ENCODE data around the gene METTL15. TPM values are rescaled to one million over a fixed set of nuclear protein-coding genes. Genes with fewer than 3 reads are reported as not detected.

METTL15 gene
- total RNA-seq, 1 experiment from 2014 or later = 9.1 TPM

GRCh38 chr11:28298209-28298608, 190.0 kb downstream of the METTL15 start:
- H3K27me3 ChIP-seq (ENCODE audit: insufficient read depth, low read length) = no peaks in the 10 kb centered on the region
- peaks cover 2% of the 10 kb centered on the region; the same call in 1 of the 2 replicates for H3K79me2 ChIP-seq (ENCODE audit: insufficient read depth, low read length)
- H3K14ac ChIP-seq (ENCODE audit: insufficient read depth, low read length) = no peak overlapping the region
- no peaks in the 10 kb centered on the region for H3K4me1 ChIP-seq (ENCODE audit: insufficient read depth, low read length)
- no peak overlapping the region for H4K91ac ChIP-seq (ENCODE audit: insufficient read length, low read depth, low read length)
- H3K23ac ChIP-seq (ENCODE audit: insufficient read length, low read depth, low read length) = no peak overlapping the region
- no peak overlapping the region for H3K56ac ChIP-seq (ENCODE audit: insufficient read length, low read depth, low read length)
- H3K27me3 Mint-ChIP-seq (ENCODE audit: low read depth) = no peaks in the 10 kb centered on the region
- H3T11ph ChIP-seq (ENCODE audit: low read length) = no peak overlapping the region
- no peak overlapping the region for H3K9ac ChIP-seq (ENCODE audit: extremely low read depth, insufficient read length, low read length)
- H3K9me3 ChIP-seq (ENCODE audit: control insufficient read depth, low read depth, low read length) = no peaks in the 10 kb centered on the region
- no peak overlapping the region for H3K27ac ChIP-seq (ENCODE audit: insufficient read length, low read depth, low read length)
- no CpG with 5 or more reads among the region's 3 CpGs for WGBS (ENCODE audit: extremely low coverage, insufficient read length, low lambda C conversion rate)
- H3K23me2 ChIP-seq (ENCODE audit: insufficient read length, low read depth, low read length, poor library complexity, severe bottlenecking) = no peaks in the 10 kb centered on the region
- H3K27ac Mint-ChIP-seq = no peak overlapping the region
- H3K4me3 Mint-ChIP-seq = no peak overlapping the region
- no peak overlapping the region for H4K5ac ChIP-seq (ENCODE audit: insufficient read length, low read depth, low read length)
- H4K8ac ChIP-seq (replicated peaks; ENCODE audit: insufficient read length, low read depth, low read length) = no peak overlapping the region
- no peak overlapping the region for H3K4me2 ChIP-seq (ENCODE audit: insufficient read depth, insufficient read length, low read length)
- H2BK120ac ChIP-seq (ENCODE audit: low read depth, low read length, poor library complexity, severe bottlenecking) = no peak overlapping the region
- H2AFZ ChIP-seq (ENCODE audit: low read length) = no peak overlapping the region
- no peak overlapping the region for H2AK5ac ChIP-seq (ENCODE audit: insufficient read length, low read length)
- H2BK12ac ChIP-seq (ENCODE audit: insufficient read length, low read depth, low read length) = no peak overlapping the region
- H3K4ac ChIP-seq (ENCODE audit: low read depth, low read length) = no peak overlapping the region
- H2BK15ac ChIP-seq (ENCODE audit: low read depth, low read length) = no peak overlapping the region
- no peaks in the 10 kb centered on the region for H3K79me1 ChIP-seq (ENCODE audit: insufficient read depth, low read depth, low read length, poor library complexity, severe bottlenecking)
- H3K36me3 Mint-ChIP-seq (ENCODE audit: insufficient read depth in 1 of 3, low read depth in 3 of 3) = peaks cover 0 to 2% (median 0%) of the 10 kb centered on the region in 3 experiments; a peak in 3 of 7 replicates
- no peak overlapping the region for H2BK5ac ChIP-seq (ENCODE audit: insufficient read length, low read length)
- TF ChIP-seq CTCF (conservative IDR thresholded peaks at IDR 0.05) = no peak
- no peaks in the 10 kb centered on the region; a peak in 1 of 4 replicates for H3K4me1 Mint-ChIP-seq
- no peak for DNase-seq
- H4K20me1 ChIP-seq (ENCODE audit: control insufficient read depth, insufficient read depth, insufficient read length) = no peaks in the 10 kb centered on the region
- no peak overlapping the region for H2BK20ac ChIP-seq (ENCODE audit: low read depth, low read length, poor library complexity, severe bottlenecking)
- no peak overlapping the region for H3K18ac ChIP-seq (ENCODE audit: insufficient read length, low read depth, low read length)
- no peaks in the 10 kb centered on the region for H3K9me3 Mint-ChIP-seq
